HPDE6-E6E7 (cell line): Measurements from ENCODE around the gene DNM3.

Experiments
- DNase-seq: peaks from one replicate; pipeline ENCODE4 v3.0.0; 2011; ENCODE audit warnings: missing footprints; ENCODE audit errors: extremely low spot score

Gene DNM3

DNA sequence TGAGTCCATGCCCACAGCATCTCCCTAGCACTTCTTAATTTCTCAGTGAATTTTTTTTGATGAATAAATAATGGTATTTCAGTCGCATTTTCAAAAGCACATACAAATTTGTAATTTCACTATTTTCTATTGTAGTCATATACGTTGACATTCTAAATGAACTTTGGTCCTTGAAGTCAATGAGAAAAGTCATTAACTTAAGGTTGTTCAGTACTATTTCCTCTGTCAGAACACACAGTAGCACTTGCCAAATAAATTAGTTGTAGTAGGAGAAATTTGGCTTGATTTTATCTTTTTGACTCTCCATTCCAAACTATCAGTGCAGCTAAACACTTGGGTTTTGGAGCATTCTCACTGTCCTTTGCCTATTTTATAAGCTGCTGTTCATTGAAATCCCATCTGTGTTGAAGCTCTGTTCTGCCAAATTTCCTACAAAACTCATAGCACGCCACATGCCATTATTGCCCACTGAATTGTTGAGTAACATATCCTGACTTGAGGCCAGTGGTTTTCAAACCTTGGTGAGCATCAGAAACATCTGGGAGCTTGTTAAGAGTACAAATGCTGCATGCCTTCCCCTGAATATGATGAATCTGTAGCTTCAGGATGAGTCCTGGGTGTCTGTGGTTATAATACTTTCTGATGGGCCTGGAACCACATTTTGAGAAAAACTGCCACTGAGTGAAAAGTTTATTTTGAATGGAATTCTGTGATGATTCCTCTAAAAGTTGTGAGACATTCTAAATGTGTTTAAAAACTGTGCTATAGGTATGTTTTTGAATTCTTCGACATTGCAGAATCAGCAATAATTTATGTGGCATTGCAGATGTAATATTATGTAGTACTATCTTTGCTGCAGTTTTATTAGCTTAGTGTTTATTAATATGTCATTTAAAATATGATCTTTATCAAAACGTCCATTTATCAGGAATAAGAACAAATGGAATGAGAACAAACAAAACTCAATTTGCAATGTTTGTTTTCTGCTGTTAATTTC lies 78.9 kb downstream of the DNM3 start:
- DNase-seq = no peak

DNA sequence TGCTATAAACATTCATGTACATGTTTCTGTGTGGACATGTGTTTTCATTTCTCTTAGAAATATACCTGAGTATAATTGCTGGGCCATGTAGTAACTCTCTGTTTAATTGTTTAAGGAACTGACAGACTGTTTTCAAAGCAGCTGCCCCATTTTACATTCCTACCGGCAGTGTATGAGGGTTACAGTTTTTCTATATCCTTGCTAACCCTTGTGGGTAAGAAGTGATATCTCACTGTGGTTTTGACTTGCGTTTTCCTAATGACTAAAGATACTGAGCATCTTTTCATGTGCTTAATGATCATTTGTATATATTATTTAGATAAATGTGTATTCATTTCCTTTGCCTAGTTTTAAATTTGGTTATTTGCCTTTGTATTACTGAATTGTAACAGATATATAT lies 81.7 kb downstream of the DNM3 start:
- DNase-seq = no peak

GRCh38 chr1:171929121-171929520 lies 87.8 kb downstream of the DNM3 start:
- no peak for DNase-seq

DNA sequence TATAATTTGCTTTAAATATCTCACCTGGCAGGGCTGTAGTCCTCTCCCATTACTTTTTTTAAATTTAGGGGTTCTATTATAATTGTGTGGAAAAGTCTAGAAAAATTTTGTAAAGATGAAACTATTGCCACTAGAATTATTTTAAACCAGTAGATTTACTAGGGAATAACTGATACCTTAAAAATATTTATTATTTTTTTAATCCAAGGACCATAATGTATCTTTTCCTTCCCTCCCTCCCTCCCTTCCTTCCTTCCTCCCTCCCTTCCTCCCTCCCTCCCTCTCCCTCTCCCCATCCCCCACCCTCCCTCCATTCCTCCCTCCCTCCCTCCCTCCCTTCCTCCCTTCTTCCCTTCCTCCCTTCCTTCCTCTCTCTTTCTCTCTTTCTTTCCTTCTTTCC lies 90.5 kb downstream of the DNM3 start:
- no peak for DNase-seq

- DNase-seq = no peak
Observed at GRCh38 chr1:171934664-171935063, 93.4 kb downstream of the DNM3 start.

DNA sequence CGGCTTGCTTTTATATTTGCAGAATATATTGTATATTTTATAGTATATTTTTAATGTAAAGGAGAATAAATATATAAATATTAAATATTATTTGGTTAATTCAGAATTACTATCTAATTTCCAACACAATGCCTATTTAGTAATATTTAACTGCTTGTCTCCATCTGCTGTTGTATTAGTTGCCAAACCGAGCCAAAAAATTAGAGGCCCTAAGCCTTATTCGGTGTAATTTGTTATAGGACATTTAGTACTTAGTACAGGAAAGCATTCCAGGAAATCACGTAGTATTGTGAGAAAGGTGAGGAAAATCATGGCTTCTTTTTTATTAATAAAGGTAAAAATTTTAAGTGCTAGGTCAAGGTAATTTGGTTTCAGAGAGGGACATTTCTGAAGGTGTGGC lies 93.8 kb downstream of the DNM3 start:
- DNase-seq = no peak

- no peak for DNase-seq
Observed at GRCh38 chr1:171935664-171936063, 94.4 kb downstream of the DNM3 start.

DNA sequence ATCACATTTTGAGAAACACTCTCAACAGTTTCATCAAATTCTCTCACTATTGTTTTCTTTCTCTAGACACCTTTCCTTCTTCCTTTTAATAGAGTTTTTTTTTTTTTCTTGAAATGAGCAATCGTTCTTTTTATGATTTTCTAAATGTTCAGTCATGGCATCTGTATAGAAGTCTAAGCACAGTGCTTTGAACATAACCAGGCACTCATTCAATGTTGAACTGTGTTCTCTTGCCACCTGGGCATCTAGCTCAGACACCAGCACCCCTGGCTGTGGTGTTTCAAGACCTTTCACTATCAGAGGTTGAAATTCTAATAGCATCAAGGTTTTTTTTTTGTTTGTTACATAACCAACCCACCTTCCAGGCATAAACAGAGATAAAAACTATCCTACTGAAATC lies 96.6 kb downstream of the DNM3 start:
- DNase-seq = no peak

GRCh38 chr1:171939740-171940139 lies 98.4 kb downstream of the DNM3 start:
- no peak for DNase-seq

DNA sequence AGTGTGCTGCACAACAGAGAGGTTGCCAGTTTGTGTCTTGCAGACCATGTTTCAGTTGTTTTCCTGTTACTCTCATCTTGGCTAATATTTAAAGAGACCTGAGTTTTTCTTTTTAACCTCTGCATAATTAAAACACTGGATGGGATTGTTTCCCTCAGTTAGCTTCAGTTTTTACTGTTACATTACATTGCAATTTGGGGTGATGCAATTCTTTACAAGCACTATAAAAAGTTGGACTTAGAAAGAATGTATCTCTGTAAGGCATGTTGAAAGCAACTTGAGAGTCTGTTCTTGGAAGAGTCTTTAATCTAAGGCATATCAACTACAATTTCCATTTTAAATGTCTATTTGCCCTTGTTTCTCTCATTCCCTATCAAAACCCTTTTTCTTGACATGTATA lies 99.1 kb downstream of the DNM3 start:
- DNase-seq = no peak

DNA sequence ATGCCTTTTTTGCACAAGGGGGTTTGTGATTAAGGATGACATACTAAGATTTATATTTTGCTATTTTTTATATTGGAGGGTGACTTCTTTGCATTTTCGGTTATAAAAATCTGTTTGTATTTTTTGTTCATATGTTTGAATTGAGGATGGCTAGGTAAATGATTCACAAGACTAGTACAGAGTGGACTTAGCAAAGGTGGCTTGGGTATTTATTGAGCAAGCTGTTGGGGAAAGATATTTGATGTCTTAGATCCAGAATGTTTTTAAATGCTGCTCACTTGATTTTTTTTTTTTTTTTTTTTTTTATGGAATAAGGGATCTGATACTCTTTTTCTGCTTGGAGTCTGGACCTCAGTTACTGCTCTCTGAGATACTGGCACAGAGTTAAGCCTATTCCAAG lies 100.6 kb downstream of the DNM3 start:
- no peak for DNase-seq

- no peak for DNase-seq
Observed at GRCh38 chr1:171943973-171944561, 102.8 kb downstream of the DNM3 start.

GRCh38 chr1:171948511-171948910 lies 107.2 kb downstream of the DNM3 start:
- no peak for DNase-seq

DNA sequence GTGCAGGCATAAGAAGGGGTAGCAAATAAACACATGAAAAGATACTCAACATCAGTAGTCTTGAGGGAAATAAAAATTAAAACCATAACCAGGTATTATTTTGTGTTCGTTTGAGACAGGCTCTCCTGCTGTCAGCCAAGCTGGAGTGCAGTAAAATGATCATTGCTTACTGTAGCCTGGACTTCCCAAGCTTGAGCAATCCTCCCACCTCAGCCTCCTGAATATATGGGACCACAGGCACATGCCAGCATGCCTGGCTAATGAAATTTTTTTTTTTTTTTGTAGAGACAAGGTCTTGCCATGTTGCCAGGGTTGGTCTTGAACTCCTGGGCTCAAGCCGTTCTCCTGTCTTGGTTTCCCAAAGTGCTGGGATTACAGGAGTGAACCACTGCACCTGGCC lies 108.0 kb downstream of the DNM3 start:
- DNase-seq = no peak

- no peak for DNase-seq
Observed at GRCh38 chr1:171953835-171954234, 112.5 kb downstream of the DNM3 start.

DNA sequence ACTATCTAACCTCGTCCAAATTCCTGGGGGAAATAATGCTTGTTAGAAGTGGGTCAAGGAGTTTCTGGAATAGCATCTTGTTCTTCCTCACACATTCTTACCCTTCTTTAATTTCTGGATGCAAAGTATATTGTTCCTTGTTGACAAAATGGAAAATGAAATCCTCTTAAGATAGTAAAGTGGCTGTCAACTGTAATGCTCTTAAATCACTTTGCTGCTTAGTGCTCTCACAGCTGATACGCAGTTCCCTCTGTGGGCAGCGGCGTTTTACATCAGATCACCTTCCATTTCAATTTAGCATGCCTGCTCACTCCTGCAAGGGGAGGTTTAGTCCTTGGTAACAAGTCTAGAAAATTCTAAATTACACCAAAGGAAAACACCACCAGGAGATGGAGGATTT lies 113.1 kb downstream of the DNM3 start:
- no peak for DNase-seq

DNA sequence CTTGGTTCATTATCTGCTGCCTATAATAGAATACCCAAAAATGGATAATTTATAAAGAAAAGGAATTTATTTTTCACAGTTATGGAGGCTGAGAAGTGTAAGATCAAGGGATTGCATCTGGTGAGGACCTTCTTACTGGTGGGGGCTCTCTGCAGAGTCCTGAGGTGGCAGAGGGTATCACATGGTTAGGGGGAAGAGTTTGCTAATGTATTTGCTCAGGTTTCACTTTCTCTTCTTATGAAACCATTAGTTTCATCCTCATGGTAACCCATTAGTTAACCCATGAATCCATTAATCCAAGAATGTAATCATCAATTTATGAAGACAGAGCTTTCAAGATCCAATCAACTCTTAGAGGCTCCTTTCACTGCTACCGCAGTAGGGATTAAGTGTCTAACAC lies 120.6 kb downstream of the DNM3 start:
- no peak for DNase-seq

DNA sequence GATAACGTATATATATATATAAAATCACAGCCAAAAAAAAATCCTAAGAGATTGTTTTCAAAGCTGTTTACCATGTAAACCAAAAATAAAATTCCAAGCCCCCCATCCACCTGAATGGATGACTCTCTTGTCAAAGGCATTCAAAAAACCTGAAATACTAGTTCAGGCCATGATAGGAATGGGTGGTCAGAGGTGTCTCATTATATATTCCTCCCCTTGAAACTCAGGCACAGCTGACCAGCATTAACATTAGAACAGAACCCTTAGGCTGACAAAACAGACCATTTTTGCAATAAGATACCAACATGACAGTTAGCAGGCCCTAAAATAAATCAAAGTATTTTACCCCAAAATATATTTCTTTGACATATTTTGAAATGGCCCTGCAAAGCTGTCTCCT lies 122.5 kb downstream of the DNM3 start:
- no peak for DNase-seq

GRCh38 chr1:171965777-171966176 lies 124.5 kb downstream of the DNM3 start:
- DNase-seq = no peak

- DNase-seq = no peak
Observed at GRCh38 chr1:171966426-171967220, 125.3 kb downstream of the DNM3 start.

- DNase-seq = no peak
Observed at GRCh38 chr1:171969226-171969625, 127.9 kb downstream of the DNM3 start.

- DNase-seq = no peak
Observed at GRCh38 chr1:171969813-171970212, 128.5 kb downstream of the DNM3 start.
